ENCODE data around the gene LRRC63.
"Not testable (repeated sequence)": the region's sequence is repeated elsewhere in the genome, so short reads cannot be mapped to it uniquely, and the experiment has no call there.

LRRC63 gene

GRCh38 chr13:46211483-46212351, at the start of gene LRRC63:
Gene LRRC63, plus strand, starts transcription at chr13:46211928. Its CDS starts 1,107 bp downstream, at chr13:46213035.
- Mint-ChIP-seq H3K4me3 (peak within 1 kb of the TSS; percentile 91), H3K27ac (peak within 1 kb of the TSS; percentile 89), H3K9me3 (peaks cover 4% of the 10 kb centered on the region), H3K36me3 (ENCODE audit: low read depth) (peaks cover 5% of the 10 kb centered on the region), H3K4me1 (ENCODE audit: low read depth) (peaks cover 23% of the 10 kb centered on the region), H3K27me3 (ENCODE audit: low read depth) (peaks cover 4% of the 10 kb centered on the region)

GRCh38 chr13:46162741-46163140, 49.0 kb upstream of the LRRC63 start:
- H3K36me3 Mint-ChIP-seq (ENCODE audit: low read depth): peaks cover 60% of the 10 kb centered on the region
- H3K27ac Mint-ChIP-seq: not testable (repeated sequence)

GRCh38 chr13:46164661-46165060, 47.1 kb upstream of the LRRC63 start:
- Mint-ChIP-seq H3K27me3 (ENCODE audit: low read depth) (no peaks in the 10 kb centered on the region), H3K4me1 (ENCODE audit: low read depth) (peaks cover 79% of the 10 kb centered on the region), H3K4me3 (peak overlapping the region; percentile 69), H3K9me3 (no peaks in the 10 kb centered on the region), H3K27ac (peak overlapping the region; percentile 81), H3K36me3 (ENCODE audit: low read depth) (peaks cover 54% of the 10 kb centered on the region)

More at GRCh38 chr13:46162741-46163140, 49.0 kb upstream of the LRRC63 start:
- H3K4me3 Mint-ChIP-seq; H3K9me3 Mint-ChIP-seq; H3K27me3 Mint-ChIP-seq (ENCODE audit: low read depth): not testable (repeated sequence)
- peaks cover 70% of the 10 kb centered on the region for H3K4me1 Mint-ChIP-seq (ENCODE audit: low read depth)

GRCh38 chr13:46165485-46166223, 46.1 kb upstream of the LRRC63 start:
- peaks cover 78% of the 10 kb centered on the region for H3K4me1 Mint-ChIP-seq (ENCODE audit: low read depth)
- H3K27me3 Mint-ChIP-seq (ENCODE audit: low read depth): no peaks in the 10 kb centered on the region
- peaks cover 52% of the 10 kb centered on the region for H3K36me3 Mint-ChIP-seq (ENCODE audit: low read depth)
- H3K27ac Mint-ChIP-seq: peak overlapping the region; percentile 72
- H3K4me3 Mint-ChIP-seq: peak overlapping the region; percentile 64
- no peaks in the 10 kb centered on the region for H3K9me3 Mint-ChIP-seq

- no peaks in the 10 kb centered on the region for H3K9me3 Mint-ChIP-seq
- H3K36me3 Mint-ChIP-seq (ENCODE audit: low read depth): peaks cover 56% of the 10 kb centered on the region
- H3K27me3 Mint-ChIP-seq (ENCODE audit: low read depth): no peaks in the 10 kb centered on the region
- H3K27ac Mint-ChIP-seq: peak overlapping the region; percentile 68
- H3K4me1 Mint-ChIP-seq (ENCODE audit: low read depth): peaks cover 80% of the 10 kb centered on the region
- H3K4me3 Mint-ChIP-seq: peak overlapping the region; percentile 64
These were observed 45.5 kb upstream of the LRRC63 start for GRCh38 chr13:46166224-46166584.

- H3K27ac Mint-ChIP-seq: peak overlapping the region; percentile 97
- H3K27me3 Mint-ChIP-seq (ENCODE audit: low read depth): no peaks in the 10 kb centered on the region
- H3K4me3 Mint-ChIP-seq: peak overlapping the region; percentile 70
- no peaks in the 10 kb centered on the region for H3K9me3 Mint-ChIP-seq
- peaks cover 80% of the 10 kb centered on the region for H3K4me1 Mint-ChIP-seq (ENCODE audit: low read depth)
- H3K36me3 Mint-ChIP-seq (ENCODE audit: low read depth): peaks cover 52% of the 10 kb centered on the region
These were observed 44.6 kb upstream of the LRRC63 start for GRCh38 chr13:46166947-46167610.

- H3K9me3 Mint-ChIP-seq: no peaks in the 10 kb centered on the region
- peaks cover 86% of the 10 kb centered on the region for H3K4me1 Mint-ChIP-seq (ENCODE audit: low read depth)
- peaks cover 61% of the 10 kb centered on the region for H3K36me3 Mint-ChIP-seq (ENCODE audit: low read depth)
- H3K4me3 Mint-ChIP-seq: peak overlapping the region; percentile 70
- no peaks in the 10 kb centered on the region for H3K27me3 Mint-ChIP-seq (ENCODE audit: low read depth)
- peak overlapping the region; percentile 97 for H3K27ac Mint-ChIP-seq
These were observed 43.4 kb upstream of the LRRC63 start for GRCh38 chr13:46168341-46168740.

- Mint-ChIP-seq H3K36me3 (ENCODE audit: low read depth) (peaks cover 64% of the 10 kb centered on the region), H3K27me3 (ENCODE audit: low read depth) (no peaks in the 10 kb centered on the region), H3K4me3 (peak overlapping the region; percentile 70)
These were observed 42.9 kb upstream of the LRRC63 start for GRCh38 chr13:46168783-46169182.

GRCh38 chr13:46169758-46170157, 42.0 kb upstream of the LRRC63 start:
- Mint-ChIP-seq H3K9me3 (no peaks in the 10 kb centered on the region), H3K27me3 (ENCODE audit: low read depth) (no peaks in the 10 kb centered on the region), H3K36me3 (ENCODE audit: low read depth) (peaks cover 60% of the 10 kb centered on the region), H3K4me1 (ENCODE audit: low read depth) (peaks cover 88% of the 10 kb centered on the region), H3K27ac (peak overlapping the region; percentile 97), H3K4me3 (peak overlapping the region; percentile 70)

More at GRCh38 chr13:46168783-46169182, 42.9 kb upstream of the LRRC63 start:
- peaks cover 89% of the 10 kb centered on the region for H3K4me1 Mint-ChIP-seq (ENCODE audit: low read depth)
- peak overlapping the region; percentile 97 for H3K27ac Mint-ChIP-seq
- H3K9me3 Mint-ChIP-seq: no peaks in the 10 kb centered on the region

- Mint-ChIP-seq H3K27ac (peak overlapping the region; percentile 97), H3K27me3 (ENCODE audit: low read depth) (no peaks in the 10 kb centered on the region), H3K4me3 (peak overlapping the region; percentile 89), H3K9me3 (no peaks in the 10 kb centered on the region), H3K36me3 (ENCODE audit: low read depth) (peaks cover 62% of the 10 kb centered on the region), H3K4me1 (ENCODE audit: low read depth) (peaks cover 92% of the 10 kb centered on the region)
These were observed 41.5 kb upstream of the LRRC63 start for GRCh38 chr13:46170268-46170667.

- Mint-ChIP-seq H3K4me3 (peak overlapping the region; percentile 89), H3K4me1 (ENCODE audit: low read depth) (peaks cover 93% of the 10 kb centered on the region), H3K36me3 (ENCODE audit: low read depth) (peaks cover 64% of the 10 kb centered on the region), H3K27ac (peak overlapping the region; percentile 97), H3K9me3 (no peaks in the 10 kb centered on the region), H3K27me3 (ENCODE audit: low read depth) (no peaks in the 10 kb centered on the region)
These were observed 41.0 kb upstream of the LRRC63 start for GRCh38 chr13:46170687-46171086.

GRCh38 chr13:46171217-46171616, 40.5 kb upstream of the LRRC63 start:
- Mint-ChIP-seq H3K4me1 (ENCODE audit: low read depth) (peaks cover 92% of the 10 kb centered on the region), H3K36me3 (ENCODE audit: low read depth) (peaks cover 64% of the 10 kb centered on the region), H3K9me3 (no peaks in the 10 kb centered on the region), H3K27ac (peak overlapping the region; percentile 97), H3K4me3 (peak overlapping the region; percentile 89), H3K27me3 (ENCODE audit: low read depth) (no peaks in the 10 kb centered on the region)

- Mint-ChIP-seq H3K4me1 (ENCODE audit: low read depth) (peaks cover 90% of the 10 kb centered on the region), H3K36me3 (ENCODE audit: low read depth) (peaks cover 64% of the 10 kb centered on the region), H3K27ac (peak overlapping the region; percentile 97), H3K9me3 (no peaks in the 10 kb centered on the region), H3K27me3 (ENCODE audit: low read depth) (no peaks in the 10 kb centered on the region), H3K4me3 (peak overlapping the region; percentile 89)
These were observed 40.0 kb upstream of the LRRC63 start for GRCh38 chr13:46171739-46172138.

- Mint-ChIP-seq H3K36me3 (ENCODE audit: low read depth) (peaks cover 63% of the 10 kb centered on the region), H3K4me3 (peak overlapping the region; percentile 89), H3K27ac (peak overlapping the region; percentile 97), H3K27me3 (ENCODE audit: low read depth) (no peaks in the 10 kb centered on the region), H3K4me1 (ENCODE audit: low read depth) (peaks cover 88% of the 10 kb centered on the region), H3K9me3 (no peaks in the 10 kb centered on the region)
These were observed 39.2 kb upstream of the LRRC63 start for GRCh38 chr13:46172531-46172991.
